Stomach smooth muscle (tissue), 2 donors: Measurements from ENCODE around the gene COL3A1.

Experiments
- H3K27ac ChIP-seq: one replicate; pipeline ENCODE4 v1.7.0; 2013; ENCODE audit warnings: mild to moderate bottlenecking, low read length, inconsistent platforms
- H3K27me3 ChIP-seq, 2 donors: one replicate each; pipeline ENCODE4 v1.7.0; 2013; ENCODE audit warnings: low read length in 2 of 2; ENCODE audit not compliant: insufficient read depth in 2 of 2, control insufficient read depth in 1 of 2
- H3K36me3 ChIP-seq, 2 donors: one replicate each; pipeline ENCODE4 v1.7.0; 2013; ENCODE audit warnings: low read length in 2 of 2; ENCODE audit not compliant: control insufficient read depth in 2 of 2, insufficient read depth in 2 of 2
- H3K4me1 ChIP-seq: one replicate; pipeline ENCODE4 v1.7.0; 2013; ENCODE audit warnings: low read length; ENCODE audit not compliant: control insufficient read depth, insufficient read depth
- H3K4me3 ChIP-seq, 2 donors: one replicate each; pipeline ENCODE4 v1.7.0; 2013; ENCODE audit warnings: low read length in 2 of 2
- H3K9ac ChIP-seq, 2 donors: one replicate each; pipeline ENCODE4 v1.7.0; 2013; ENCODE audit warnings: low read length in 2 of 2, mild to moderate bottlenecking in 1 of 2
- H3K9me3 ChIP-seq, 2 donors: one replicate each; pipeline ENCODE4 v1.7.0; 2013; ENCODE audit warnings: low read length in 2 of 2; ENCODE audit not compliant: control insufficient read depth in 2 of 2
- donor health status: healthy.
- donor health status: Pancreatic carcinoma.

COL3A1 gene

DNA sequence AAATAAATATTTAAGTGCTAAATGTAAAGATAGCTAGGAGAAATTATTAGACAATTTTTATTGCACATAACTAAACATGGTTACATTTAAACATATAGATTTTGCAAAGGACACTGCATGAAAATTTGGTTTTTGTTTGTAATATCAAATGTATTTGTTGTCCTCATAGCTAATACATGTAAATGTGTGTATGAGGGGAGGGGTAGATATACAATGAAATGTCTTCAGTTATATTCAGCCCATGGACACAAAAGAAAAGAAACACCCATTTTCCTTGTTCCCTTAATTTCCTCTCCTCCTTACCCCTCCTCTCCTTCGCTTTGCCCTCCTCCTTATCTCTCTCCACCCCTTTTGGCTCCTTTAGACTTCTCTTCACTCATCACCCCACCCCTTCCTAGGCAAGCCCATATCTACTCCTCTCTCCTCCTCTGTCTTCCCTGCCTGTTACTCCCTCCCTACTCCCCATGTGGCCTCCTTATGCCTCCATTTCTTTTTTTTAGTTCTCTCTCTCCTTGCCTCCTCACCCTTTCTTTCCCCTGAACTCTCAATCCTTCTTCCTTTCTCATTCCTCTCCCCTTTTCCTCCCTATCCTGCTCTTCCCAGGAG is 1.4 kb downstream of the COL3A1 start:
- Histone ChIP-seq H3K36me3 (no peaks in the 10 kb centered on the region), H3K4me1 (peaks cover 6% of the 10 kb centered on the region), H3K27ac (peak overlapping the region; percentile 86), H3K9me3 (no peaks in the 10 kb centered on the region), H3K9ac (peak overlapping the region; percentile 83 to 90), H3K4me3 (peak overlapping the region; percentile 81 to 92), H3K27me3 (no peaks in the 10 kb centered on the region)

DNA sequence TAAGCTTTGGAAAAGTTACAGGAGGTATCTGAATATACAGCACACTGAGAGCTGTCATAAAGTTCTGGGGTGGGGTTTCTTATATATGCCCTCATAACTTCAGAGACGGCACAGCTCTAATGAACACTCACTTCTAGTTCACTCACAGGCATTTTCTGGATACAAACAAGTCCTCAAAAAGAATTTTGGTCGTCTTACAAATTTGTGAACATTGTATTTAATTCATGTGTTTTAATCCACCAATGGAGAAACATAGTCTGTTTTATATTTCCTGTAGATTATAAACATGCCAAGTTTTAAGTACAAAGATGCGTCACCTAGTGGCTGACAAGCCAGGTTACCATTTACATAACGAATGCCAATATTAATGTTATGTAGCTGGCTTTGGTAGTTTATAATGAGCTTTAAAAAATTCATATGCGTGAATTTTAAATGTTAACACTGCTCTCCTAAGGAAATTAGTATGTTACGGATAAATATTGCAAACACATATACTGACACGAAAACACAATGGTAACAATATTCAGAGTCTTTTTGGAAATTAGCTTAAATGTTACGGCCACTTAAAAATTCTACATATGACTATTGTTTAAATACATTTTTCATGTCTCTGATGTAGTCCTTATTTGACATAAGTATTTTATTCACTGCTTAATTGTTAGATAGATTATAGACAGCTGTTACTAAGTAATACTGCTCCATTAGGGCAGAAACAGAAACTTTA is 2.5 kb downstream of the COL3A1 start:
- peak overlapping the region; percentile 81 to 92 for H3K4me3 ChIP-seq
- H3K9ac ChIP-seq: peak overlapping the region; percentile 83 to 90
- H3K4me1 ChIP-seq: peaks cover 1% of the 10 kb centered on the region
- no peaks in the 10 kb centered on the region for H3K36me3 ChIP-seq
- no peaks in the 10 kb centered on the region for H3K27me3 ChIP-seq
- no peaks in the 10 kb centered on the region for H3K9me3 ChIP-seq
- H3K27ac ChIP-seq: peak overlapping the region; percentile 86

DNA sequence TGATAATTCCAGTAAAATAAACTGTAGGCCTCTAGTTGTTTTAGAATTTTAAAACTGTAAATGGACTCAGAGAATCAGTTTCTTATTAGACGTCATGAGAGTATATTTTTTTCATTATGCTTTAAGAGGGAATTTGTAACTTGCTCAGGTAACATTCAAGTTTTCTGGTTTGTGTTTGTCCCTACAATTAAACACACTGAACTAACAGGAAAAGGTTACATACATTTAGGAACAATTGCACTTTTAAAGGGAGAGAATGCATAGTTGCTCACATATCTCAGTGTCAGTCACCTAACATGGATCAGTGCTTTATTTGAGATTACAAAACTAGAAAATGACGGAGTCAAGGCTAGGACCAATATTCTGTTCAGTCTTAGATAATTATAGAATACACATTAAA is 3.1 kb downstream of the COL3A1 start:
- no peaks in the 10 kb centered on the region for H3K36me3 ChIP-seq
- peak overlapping the region; percentile 86 for H3K27ac ChIP-seq
- H3K4me3 ChIP-seq: peak overlapping the region; percentile 81 to 92
- H3K27me3 ChIP-seq: no peaks in the 10 kb centered on the region
- no peaks in the 10 kb centered on the region for H3K9me3 ChIP-seq
- peak overlapping the region in 1 of 2 donors; percentile 83 for H3K9ac ChIP-seq
- no peaks in the 10 kb centered on the region for H3K4me1 ChIP-seq

DNA sequence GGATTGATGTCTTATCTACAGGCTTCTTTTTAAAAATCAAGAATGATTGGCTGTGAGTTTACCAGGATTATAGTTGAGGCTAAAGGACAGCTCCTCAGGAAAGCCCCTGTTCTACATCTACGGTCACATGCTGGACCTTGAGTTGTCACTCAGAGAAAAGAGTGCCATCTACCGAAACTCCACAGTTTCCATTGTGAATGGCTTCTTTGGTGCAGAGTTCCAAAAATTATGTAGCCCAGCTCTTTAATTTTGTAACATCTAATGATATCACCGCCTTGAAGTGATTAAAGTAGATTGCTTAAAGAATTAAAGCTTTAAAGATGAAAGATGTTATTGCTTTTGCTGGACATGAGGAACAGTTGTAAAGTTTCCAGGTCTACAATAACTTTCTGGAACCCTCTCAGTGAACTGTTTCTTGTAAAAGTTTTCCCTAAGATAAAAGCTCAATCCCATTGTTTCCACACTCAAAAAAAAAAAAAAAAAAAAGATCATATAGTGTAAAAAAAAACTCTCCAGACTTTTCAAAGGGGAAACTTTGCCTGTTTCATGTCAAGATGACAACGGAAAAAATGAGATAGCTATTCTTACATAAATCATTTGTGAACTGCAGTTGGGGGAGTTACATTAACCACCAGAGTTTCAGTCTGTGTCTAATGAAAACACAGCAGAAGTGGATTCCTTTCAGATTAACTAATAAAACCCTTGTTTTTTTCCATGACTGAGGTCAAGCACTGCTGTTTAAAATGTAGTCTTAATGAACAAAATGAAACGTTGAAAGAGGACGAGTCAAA is 4.3 kb downstream of the COL3A1 start:
- H3K36me3 ChIP-seq: no peaks in the 10 kb centered on the region
- peak overlapping the region in 1 of 2 donors; percentile 83 for H3K9ac ChIP-seq
- H3K27ac ChIP-seq: peak overlapping the region; percentile 86
- no peaks in the 10 kb centered on the region for H3K4me1 ChIP-seq
- peak overlapping the region; percentile 54 to 68 for H3K4me3 ChIP-seq
- H3K9me3 ChIP-seq: no peaks in the 10 kb centered on the region
- no peaks in the 10 kb centered on the region for H3K27me3 ChIP-seq

DNA sequence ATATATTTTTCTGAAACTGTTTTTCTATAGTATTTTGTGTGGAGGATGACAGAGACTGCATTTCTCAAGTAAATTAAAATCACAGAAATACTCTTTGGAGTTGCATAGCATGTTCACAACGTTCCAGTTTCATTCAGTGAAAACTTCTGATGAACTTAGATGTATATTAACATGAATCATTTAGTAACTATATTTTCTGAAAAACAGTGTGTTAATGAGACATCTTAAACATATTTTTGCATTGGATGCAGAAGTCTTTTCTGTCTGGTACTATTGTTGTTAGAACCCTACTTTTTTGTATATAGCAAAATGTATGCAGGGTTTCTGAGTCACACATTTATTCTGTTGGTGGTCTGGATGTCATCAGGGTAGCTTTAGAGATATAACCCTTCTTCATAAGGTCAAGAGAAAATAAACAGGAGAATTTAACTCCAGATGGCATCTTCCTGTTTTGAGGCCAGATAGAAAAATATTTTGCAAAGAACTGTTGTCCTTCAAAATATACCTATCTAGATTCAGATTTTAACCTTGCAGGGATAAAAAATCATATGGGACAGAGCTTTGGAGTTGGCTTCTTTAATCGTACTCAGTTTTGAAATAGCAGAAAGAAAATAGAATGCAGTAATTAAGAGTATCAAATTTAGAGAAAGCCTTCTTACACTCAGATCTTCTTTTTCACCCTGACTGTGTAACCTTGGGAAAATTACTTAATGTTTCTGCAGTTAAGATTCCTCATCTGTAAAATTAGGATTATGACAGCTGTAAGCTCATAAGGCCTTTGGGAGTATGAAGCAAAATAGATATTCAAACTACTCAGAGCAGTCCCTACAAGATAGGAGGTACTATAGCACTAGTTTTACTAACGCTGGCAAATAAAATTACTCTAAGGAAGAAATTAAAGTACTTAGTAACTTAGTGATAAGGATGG is 5.3 kb downstream of the COL3A1 start:
- H3K27me3 ChIP-seq: no peaks in the 10 kb centered on the region
- no peaks in the 10 kb centered on the region for H3K9me3 ChIP-seq
- H3K36me3 ChIP-seq: peaks cover 0 to under 1% of the 10 kb centered on the region in 2 donors
- H3K27ac ChIP-seq: peak overlapping the region; percentile 56
- peak overlapping the region; percentile 52 to 65 for H3K9ac ChIP-seq
- H3K4me1 ChIP-seq: peaks cover 2% of the 10 kb centered on the region
- peak overlapping the region; percentile 54 to 68 for H3K4me3 ChIP-seq

DNA sequence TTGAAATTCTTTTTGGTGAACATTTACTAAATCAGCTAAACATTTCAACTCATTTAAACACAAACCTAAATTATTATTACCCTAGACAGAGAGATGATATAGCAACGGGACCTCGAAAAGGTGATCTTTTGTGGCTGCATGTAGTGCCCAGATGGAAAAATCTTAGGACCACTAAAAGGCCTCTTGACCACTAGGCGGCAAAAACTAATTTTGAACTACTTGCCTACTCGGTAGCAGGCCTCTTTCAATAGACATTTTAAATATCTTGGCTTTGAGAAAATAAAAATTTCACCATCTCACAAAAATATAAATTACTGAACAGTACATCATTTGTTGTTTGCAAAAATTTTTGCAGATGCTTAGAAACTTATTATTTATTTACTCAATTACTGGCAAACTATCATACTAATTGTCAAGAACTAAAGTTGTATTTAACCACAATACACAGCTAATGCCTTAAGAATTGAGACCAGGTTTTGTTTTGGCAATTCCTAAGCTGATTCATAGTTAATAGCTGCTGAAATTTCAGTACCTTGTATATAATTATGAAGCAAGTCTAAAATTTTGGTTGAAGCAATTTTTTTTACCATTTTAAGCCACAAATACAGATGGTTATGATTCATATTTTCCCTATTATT is 9.4 kb downstream of the COL3A1 start:
- Histone ChIP-seq H3K36me3 (peaks cover 19 to 32% of the 10 kb centered on the region in 2 donors), H3K27me3 (no peaks in the 10 kb centered on the region), H3K9ac (peak overlapping the region in 1 of 2 donors; percentile 56), H3K9me3 (no peaks in the 10 kb centered on the region), H3K4me1 (peaks cover 2% of the 10 kb centered on the region), H3K4me3 (peak overlapping the region in 1 of 2 donors; percentile 3), H3K27ac (no peak overlapping the region)

DNA sequence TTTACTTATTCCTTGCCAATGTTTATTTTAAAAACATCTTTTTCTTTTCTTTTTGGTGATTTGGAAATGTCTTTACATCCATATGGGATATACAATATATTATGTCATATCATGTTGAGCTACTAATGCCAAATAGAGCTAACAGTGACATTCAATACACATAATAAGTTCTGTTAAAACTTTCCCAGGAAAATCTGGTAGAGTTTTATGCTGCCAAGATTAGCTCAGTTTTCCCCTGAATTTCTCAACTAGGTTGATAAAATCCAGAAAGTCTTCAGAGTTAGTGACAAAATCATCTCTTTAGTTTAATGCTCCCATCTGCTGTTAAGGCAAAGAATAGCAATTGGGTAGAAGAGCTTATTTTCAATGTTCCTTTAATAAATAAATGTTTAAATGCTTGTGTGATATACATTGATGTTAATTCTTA is 9.9 kb downstream of the COL3A1 start:
- Histone ChIP-seq H3K9ac (peak overlapping the region in 1 of 2 donors; percentile 56), H3K27me3 (no peaks in the 10 kb centered on the region), H3K36me3 (peaks cover 20 to 32% of the 10 kb centered on the region in 2 donors), H3K4me1 (peaks cover 2% of the 10 kb centered on the region), H3K27ac (peak overlapping the region; percentile 50), H3K4me3 (no peak overlapping the region), H3K9me3 (no peaks in the 10 kb centered on the region)

DNA sequence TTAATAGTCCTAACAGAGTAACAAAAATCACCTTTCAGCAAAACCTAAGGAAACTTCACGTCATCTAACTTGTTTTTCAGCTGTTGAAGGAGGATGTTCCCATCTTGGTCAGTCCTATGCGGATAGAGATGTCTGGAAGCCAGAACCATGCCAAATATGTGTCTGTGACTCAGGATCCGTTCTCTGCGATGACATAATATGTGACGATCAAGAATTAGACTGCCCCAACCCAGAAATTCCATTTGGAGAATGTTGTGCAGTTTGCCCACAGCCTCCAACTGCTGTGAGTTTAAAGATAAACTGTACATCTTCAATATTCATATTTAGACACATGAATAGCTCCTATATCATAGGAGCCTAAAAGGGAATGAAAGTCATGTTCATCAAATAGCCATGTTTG is 10.5 kb downstream of the COL3A1 start:
- no peaks in the 10 kb centered on the region for H3K27me3 ChIP-seq
- peaks cover 2% of the 10 kb centered on the region for H3K4me1 ChIP-seq
- peaks cover 22 to 37% of the 10 kb centered on the region in 2 donors for H3K36me3 ChIP-seq
- H3K4me3 ChIP-seq: peak overlapping the region in 1 of 2 donors; percentile 5
- peak overlapping the region; percentile 50 for H3K27ac ChIP-seq
- H3K9me3 ChIP-seq: no peaks in the 10 kb centered on the region
- peak overlapping the region; percentile 30 to 56 for H3K9ac ChIP-seq

DNA sequence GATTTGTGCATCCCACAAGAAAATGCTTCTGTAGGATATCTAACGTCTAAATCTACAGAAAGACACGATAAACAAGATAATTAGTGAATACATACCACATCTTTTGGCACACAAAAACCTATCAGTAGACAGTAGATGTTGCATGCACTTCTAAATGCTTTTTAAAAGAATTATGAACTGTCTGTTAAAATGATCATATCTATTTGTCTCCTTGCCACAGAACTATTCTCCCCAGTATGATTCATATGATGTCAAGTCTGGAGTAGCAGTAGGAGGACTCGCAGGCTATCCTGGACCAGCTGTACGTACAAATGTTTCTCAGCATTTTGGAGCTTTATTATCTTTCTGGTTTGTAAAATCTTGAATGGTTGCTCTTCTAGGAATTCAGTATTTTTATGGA is 12.7 kb downstream of the COL3A1 start:
- Histone ChIP-seq H3K4me3 (no peak overlapping the region), H3K27me3 (no peaks in the 10 kb centered on the region), H3K9ac (no peak overlapping the region), H3K36me3 (peaks cover 38 to 56% of the 10 kb centered on the region in 2 donors), H3K4me1 (peaks cover 2% of the 10 kb centered on the region), H3K9me3 (no peaks in the 10 kb centered on the region), H3K27ac (no peak overlapping the region)
